Endothelial cell of umbilical vein (primary cell): ENCODE measurements around the gene ADAMTS17.

Experiments used
- EZH2 ChIP-seq: IDR thresholded peaks from 2 replicates; pipeline ENCODE4 v1.6.1; 2012; ENCODE audit warnings: borderline replicate concordance, low read depth, mild to moderate bottlenecking, moderate library complexity, low read length, inconsistent platforms; ENCODE audit not compliant: severe bottlenecking
- FOS ChIP-seq: IDR thresholded peaks from 2 replicates; pipeline ENCODE4 v1.6.1; 2011; ENCODE audit warnings: mild to moderate bottlenecking, low read length, moderate library complexity, borderline replicate concordance; ENCODE audit not compliant: insufficient read depth
- GATA2 ChIP-seq: IDR thresholded peaks from 2 replicates; pipeline ENCODE4 v1.7.0; 2011; ENCODE audit warnings: low read depth, mild to moderate bottlenecking, moderate library complexity, mixed read lengths, low read length; ENCODE audit not compliant: insufficient read length, insufficient read depth
- JUN ChIP-seq: IDR thresholded peaks from 2 replicates; pipeline ENCODE4 v1.6.1; 2011; ENCODE audit warnings: borderline replicate concordance, low read depth; ENCODE audit not compliant: insufficient read length, insufficient read depth
- MYC ChIP-seq: IDR thresholded peaks from one replicate; pipeline ENCODE4 v1.6.1; 2011; ENCODE audit warnings: mild to moderate bottlenecking, low read depth, low read length
- POLR2A ChIP-seq: IDR thresholded peaks from 2 replicates; pipeline ENCODE4 v1.6.1; 2012; ENCODE audit warnings: low read depth, mild to moderate bottlenecking, control low read depth, low read length
- POLR2AphosphoS5 ChIP-seq: IDR thresholded peaks from 2 replicates; pipeline ENCODE4 v1.6.1; 2012; ENCODE audit warnings: low read depth, mild to moderate bottlenecking, control low read depth, low read length, moderate library complexity; ENCODE audit not compliant: insufficient read depth
- TF ChIP-seq, protein P1 (sequence below), 2 donors: IDR thresholded peaks; 1 replicate in 1 of 2; 2 replicates in 1 of 2; pipeline ENCODE4 v1.5.1; 2011; ENCODE audit warnings: low read length in 2 of 2, mild to moderate bottlenecking in 2 of 2, moderate library complexity in 2 of 2, control low read depth in 1 of 2, inconsistent platforms in 1 of 2, low read depth in 1 of 2; ENCODE audit not compliant: insufficient read depth in 1 of 2; ENCODE audit errors: extremely low read depth in 1 of 2
- TF ChIP-seq, protein P2 (sequence below): IDR thresholded peaks from 2 replicates; pipeline ENCODE4 v1.6.1; 2011; ENCODE audit not compliant: insufficient read depth, insufficient read length

DNA sequence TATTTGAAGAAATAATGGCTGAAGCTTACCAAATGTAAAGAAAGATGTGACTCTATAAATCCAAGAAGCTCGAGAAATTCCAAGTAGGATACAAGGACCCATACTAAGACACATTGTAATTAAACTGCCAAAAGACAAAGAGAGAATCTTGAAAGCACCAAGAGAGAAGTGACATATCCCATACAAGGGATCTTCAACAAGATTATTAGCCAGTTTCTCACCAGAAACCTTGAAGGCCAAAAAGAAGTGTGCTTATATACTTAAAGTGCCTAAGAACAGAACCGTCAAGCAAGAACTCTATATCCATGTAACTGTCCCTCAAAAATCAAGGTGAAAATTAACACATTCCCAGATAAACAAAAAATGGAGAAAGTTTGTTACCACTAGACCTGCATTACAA, 220.5 kb downstream of the ADAMTS17 start:
- TF ChIP-seq MYC: no peak
- TF ChIP-seq, protein P1, sequence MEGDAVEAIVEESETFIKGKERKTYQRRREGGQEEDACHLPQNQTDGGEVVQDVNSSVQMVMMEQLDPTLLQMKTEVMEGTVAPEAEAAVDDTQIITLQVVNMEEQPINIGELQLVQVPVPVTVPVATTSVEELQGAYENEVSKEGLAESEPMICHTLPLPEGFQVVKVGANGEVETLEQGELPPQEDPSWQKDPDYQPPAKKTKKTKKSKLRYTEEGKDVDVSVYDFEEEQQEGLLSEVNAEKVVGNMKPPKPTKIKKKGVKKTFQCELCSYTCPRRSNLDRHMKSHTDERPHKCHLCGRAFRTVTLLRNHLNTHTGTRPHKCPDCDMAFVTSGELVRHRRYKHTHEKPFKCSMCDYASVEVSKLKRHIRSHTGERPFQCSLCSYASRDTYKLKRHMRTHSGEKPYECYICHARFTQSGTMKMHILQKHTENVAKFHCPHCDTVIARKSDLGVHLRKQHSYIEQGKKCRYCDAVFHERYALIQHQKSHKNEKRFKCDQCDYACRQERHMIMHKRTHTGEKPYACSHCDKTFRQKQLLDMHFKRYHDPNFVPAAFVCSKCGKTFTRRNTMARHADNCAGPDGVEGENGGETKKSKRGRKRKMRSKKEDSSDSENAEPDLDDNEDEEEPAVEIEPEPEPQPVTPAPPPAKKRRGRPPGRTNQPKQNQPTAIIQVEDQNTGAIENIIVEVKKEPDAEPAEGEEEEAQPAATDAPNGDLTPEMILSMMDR (IDR thresholded peaks at IDR 0.05; ENCODE audit: extremely low read depth in 1 of 2, insufficient read depth in 1 of 2, low read depth in 1 of 2, low read length in 2 of 2): no peak
- TF ChIP-seq EZH2: no peak
- no peak for TF ChIP-seq POLR2AphosphoS5
- no peak for TF ChIP-seq POLR2A
- TF ChIP-seq FOS: no peak
- TF ChIP-seq, protein P2, sequence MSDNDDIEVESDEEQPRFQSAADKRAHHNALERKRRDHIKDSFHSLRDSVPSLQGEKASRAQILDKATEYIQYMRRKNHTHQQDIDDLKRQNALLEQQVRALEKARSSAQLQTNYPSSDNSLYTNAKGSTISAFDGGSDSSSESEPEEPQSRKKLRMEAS: no peak
- TF ChIP-seq JUN: no peak
- TF ChIP-seq GATA2: no peak
